AG04449 (cell line): Measurements from ENCODE around the gene MEF2C.

ENCODE experiments used
- CTCF ChIA-PET: fragments of 350-600 bp; formaldehyde crosslinking; extraction: SDS; loops from one replicate; lab custom pipeline; 2021; ENCODE audit warnings: antibody characterized with exemption; lab: Yijun Ruan, JAX
- POLR2A ChIA-PET: fragments of 400-600, 350-600 bp; formaldehyde crosslinking; extraction: SDS; loops from one replicate; lab custom pipeline; 2020; ENCODE audit warnings: antibody characterized with exemption, inconsistent platforms; lab: Yijun Ruan, JAX
- DNase-seq: peaks from one replicate; pipeline ENCODE4 v3.0.0-alpha.2; 2010; ENCODE audit warnings: low read depth, low spot score
- H3K4me3 ChIP-seq: 2 replicates; pipeline ENCODE4 v1.5.1; 2011; ENCODE audit warnings: low read depth, mild to moderate bottlenecking, control low read depth, low read length
- CTCF ChIP-seq: IDR thresholded peaks from one replicate; pipeline ENCODE4 v1.5.1; 2011; ENCODE audit warnings: mild to moderate bottlenecking, moderate library complexity, low read length, control low read depth, inconsistent platforms; ENCODE audit not compliant: insufficient read depth; ENCODE audit errors: missing control alignments

Gene MEF2C

GRCh38 chr5:88698290-88698689, 184.7 kb downstream of the MEF2C start:
- POLR2A ChIA-PET: no interaction called here
- no peak for DNase-seq
- H3K4me3 ChIP-seq: no peak overlapping the region
- CTCF ChIA-PET: interaction anchor here (1.0 to 1.8 kb wide), 5 partner anchors 8 to 918 kb away, joined by 3 to 5 read pairs (median 4); no protein-coding TSS in a partner anchor
- TF ChIP-seq CTCF: no peak

- ChIA-PET CTCF (interaction anchor here (1.0 to 7.9 kb wide), 5 partner anchors 12 to 916 kb away, joined by 3 to 125 read pairs (median 5); no protein-coding TSS in a partner anchor), POLR2A (no interaction called here)
- no peak overlapping the region for H3K4me3 ChIP-seq
- no peak for TF ChIP-seq CTCF
- DNase-seq: no peak
Observed at GRCh38 chr5:88696466-88696865, 186.5 kb downstream of the MEF2C start.

- no peak for DNase-seq
- ChIA-PET CTCF (interaction anchor here (1.0 to 7.9 kb wide), 5 partner anchors 12 to 915 kb away, joined by 3 to 125 read pairs (median 5); no protein-coding TSS in a partner anchor), POLR2A (no interaction called here)
- TF ChIP-seq CTCF: no peak
- H3K4me3 ChIP-seq: no peak overlapping the region
Observed at GRCh38 chr5:88695931-88696330, 187.1 kb downstream of the MEF2C start.

GRCh38 chr5:88695232-88695631, 187.8 kb downstream of the MEF2C start:
- CTCF ChIA-PET: interaction anchor here (1.2 to 7.9 kb wide), 4 partner anchors 14 to 915 kb away, joined by 3 to 125 read pairs (median 8); no protein-coding TSS in a partner anchor
- DNase-seq: no peak
- POLR2A ChIA-PET: no interaction called here

GRCh38 chr5:88694023-88694679, 188.8 kb downstream of the MEF2C start:
- ChIA-PET CTCF (interaction anchor here (1.0 to 7.9 kb wide), 3 partner anchors 8 to 914 kb away, joined by 4 to 125 read pairs (median 14); no protein-coding TSS in a partner anchor), POLR2A (no interaction called here)
- DNase-seq: no peak
- H3K4me3 ChIP-seq: no peak overlapping the region
- TF ChIP-seq CTCF: no peak

More at GRCh38 chr5:88695232-88695631, 187.8 kb downstream of the MEF2C start:
- H3K4me3 ChIP-seq: no peak overlapping the region
- TF ChIP-seq CTCF: no peak
